Activated CD4-positive, alpha-beta T cell treated with anti-CD3 and anti-CD28 coated beads, Interleukin-10, Interleukin-2, amounts not matched to agents 100 ng/mL and 50 ng/mL, durations not matched to agents 16 hours and 8 hours (primary cell): ENCODE results near the gene KIR3DL2.
A peak's percentile ranks its signal among the peaks of the same experiment; 100 is the strongest.
"Not testable (repeated sequence)": the region's sequence is repeated elsewhere in the genome, so short reads cannot be mapped to it uniquely, and the experiment has no call there.

Source experiments
- DNase-seq: peaks from one replicate; pipeline ENCODE4 v3.0.0-alpha.2; 2020

The KIR3DL2 gene

DNA sequence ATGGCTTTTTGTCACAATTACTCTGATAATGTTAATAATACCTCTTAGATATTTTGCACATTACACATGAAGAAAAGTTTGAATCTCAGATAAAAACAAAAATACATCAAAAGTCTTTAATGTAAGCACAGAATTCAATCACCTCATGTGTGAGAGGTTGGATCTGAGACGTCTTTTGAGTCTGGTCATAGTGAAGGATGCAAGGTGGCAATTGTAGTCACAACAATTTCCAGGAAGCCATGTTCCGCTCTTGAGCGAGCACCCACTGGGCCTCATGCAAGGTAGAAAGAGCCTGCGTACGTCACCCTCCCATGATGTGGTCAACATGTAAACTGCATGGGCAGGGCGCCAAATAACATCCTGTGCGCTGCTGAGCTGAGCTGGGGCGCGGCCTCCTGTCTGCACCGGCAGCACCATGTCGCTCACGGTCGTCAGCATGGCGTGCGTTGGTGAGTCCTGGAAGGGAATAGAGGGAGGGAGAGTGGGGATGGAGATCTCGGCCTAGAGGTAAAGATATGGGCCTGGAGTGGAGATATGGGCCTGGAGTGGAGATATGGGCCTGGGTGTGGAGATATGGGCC lies at the start of gene KIR3DL2:
TSS of gene KIR3DL2 (plus strand) at position 383 of the 580 bp plus-strand sequence. CDS start at position 416, 33 bp downstream.
- not testable (repeated sequence) for DNase-seq

- peak; percentile 8 for DNase-seq
Observed at GRCh38 chr19:54803410-54803809, 46.8 kb upstream of the KIR3DL2 start, which contains the start of gene KIR2DL4. Gene KIR2DL4 (plus strand): TSS chr19:54803610. CDS start chr19:54803652, 42 bp downstream.

- no peak for DNase-seq
Observed at GRCh38 chr19:54804101-54804500, 46.1 kb upstream of the KIR3DL2 start.

DNA sequence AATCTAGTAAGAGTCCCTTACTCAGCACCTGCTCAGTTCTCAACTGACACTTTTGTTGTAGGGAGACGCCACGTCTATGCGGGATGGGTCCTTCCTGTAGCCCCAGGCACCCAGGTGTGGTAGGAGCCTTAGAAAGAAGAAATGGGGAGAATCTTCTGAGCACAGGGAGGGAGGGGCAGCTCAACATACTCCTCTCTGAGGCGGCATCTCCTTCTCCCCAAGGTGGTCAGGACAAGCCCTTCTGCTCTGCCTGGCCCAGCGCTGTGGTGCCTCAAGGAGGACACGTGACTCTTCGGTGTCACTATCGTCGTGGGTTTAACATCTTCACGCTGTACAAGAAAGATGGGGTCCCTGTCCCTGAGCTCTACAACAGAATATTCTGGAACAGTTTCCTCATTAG lies 45.7 kb upstream of the KIR3DL2 start:
- DNase-seq: no peak

DNA sequence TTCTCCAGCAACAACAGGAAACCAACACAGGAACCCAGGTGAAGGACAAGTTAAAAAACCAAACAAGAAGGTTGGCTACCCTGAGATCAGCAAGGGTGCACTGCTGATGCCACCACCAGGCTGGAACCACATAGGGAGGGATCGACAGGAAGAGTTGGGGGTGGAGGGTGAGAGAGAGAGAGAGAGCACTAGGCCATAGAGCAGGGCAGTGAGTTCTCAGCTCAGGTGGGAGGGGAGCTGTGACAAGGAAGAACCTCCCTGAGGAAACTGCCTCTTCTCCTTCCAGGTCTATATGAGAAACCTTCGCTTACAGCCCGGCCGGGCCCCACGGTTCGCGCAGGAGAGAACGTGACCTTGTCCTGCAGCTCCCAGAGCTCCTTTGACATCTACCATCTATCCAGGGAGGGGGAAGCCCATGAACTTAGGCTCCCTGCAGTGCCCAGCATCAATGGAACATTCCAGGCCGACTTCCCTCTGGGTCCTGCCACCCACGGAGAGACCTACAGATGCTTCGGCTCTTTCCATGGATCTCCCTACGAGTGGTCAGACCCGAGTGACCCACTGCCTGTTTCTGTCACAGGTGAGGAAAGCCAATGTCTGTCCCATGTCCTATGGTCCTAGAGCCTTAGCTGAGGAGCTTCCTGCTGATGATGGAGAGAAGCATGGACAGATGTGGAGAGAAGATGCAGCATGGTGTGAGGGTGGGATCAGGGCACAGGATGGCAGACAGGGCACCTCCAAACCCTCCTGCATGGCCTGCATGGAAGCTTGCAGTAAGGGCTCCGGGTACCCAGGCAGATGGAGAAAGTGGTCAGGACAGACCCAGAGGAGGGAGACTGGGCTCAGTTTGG lies 44.4 kb upstream of the KIR3DL2 start:
- DNase-seq: no peak

DNA sequence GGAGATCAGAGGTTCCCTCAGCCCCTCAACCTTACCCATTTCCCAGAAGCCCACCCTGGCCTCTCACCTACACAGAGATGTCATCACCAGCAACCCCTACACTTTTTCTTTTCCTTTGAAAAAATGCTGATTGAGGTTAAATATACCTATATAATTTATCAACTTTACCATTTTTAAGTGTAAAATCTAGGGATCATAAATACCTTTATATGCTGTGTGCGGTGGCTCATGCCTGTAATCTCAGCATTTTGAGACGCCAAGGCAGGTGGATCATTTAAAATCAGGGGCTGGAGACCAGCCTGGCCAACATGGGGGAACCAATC lies 43.8 kb upstream of the KIR3DL2 start:
- no peak for DNase-seq

DNA sequence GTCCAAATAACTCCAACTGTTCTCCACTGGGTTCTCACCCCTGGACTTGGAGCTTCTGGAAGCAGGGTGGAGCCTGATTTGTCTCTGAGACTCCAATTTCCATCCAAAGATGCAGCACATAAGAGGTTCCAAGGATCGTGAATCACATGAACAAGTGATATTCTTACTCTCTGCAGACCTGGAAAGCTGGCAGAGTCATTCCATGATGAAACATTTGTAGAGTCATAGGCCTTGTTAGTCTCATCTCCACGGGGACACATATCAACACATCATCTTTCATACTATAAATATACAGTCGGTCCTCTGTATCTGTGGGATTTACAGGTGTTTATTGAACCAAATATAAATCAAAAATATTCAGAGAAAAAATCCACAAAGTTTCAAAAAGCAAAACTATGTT lies 35.7 kb upstream of the KIR3DL2 start:
- not testable (repeated sequence) for DNase-seq

- not testable (repeated sequence) for DNase-seq
Observed at GRCh38 chr19:54816251-54816650, 34.0 kb upstream of the KIR3DL2 start, which contains the start of gene KIR3DL1. Gene KIR3DL1 (plus strand): TSS chr19:54816468.

DNA sequence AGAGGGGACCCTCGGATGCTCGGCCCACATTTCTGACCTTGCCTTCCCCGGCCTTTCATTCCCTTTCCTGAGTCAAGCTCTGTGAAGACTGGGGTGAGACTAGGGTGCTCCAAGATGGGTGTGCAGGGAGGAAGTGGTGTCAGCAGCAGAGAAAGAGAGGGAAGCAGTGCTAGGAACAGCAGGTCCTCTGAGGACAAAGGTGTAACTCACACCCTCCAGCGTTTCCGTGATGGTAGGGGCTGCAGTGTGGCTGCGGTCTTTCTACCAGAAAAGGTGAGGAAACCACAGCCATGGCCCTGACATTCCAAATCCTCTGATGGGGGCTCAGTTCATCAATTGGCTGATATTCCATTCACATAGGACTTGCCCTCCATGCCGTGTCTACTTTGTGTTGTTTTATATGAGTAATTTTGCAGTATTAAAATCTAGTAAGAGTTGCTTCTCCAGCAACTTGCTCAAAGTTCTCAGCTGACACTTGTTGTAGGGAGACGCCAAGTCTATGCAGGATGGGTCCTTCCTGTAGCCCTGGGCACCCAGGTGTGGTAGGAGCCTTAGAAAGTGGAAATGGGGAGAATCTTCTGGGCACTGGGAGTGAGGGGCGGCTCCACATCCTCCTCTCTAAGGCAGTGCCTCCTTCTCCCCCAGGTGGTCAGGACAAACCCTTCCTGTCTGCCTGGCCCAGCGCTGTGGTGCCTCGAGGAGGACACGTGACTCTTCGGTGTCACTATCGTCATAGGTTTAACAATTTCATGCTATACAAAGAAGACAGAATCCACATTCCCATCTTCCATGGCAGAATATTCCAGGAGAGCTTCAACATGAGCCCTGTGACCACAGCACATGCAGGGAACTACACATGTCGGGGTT lies 32.3 kb upstream of the KIR3DL2 start:
- DNase-seq: no peak

- not testable (repeated sequence) for DNase-seq
Observed at GRCh38 chr19:54824416-54824815, 25.8 kb upstream of the KIR3DL2 start.

- not testable (repeated sequence) for DNase-seq
Observed at GRCh38 chr19:54825326-54825725, 24.9 kb upstream of the KIR3DL2 start.

GRCh38 chr19:54828064-54828463 lies 22.2 kb upstream of the KIR3DL2 start:
- not testable (repeated sequence) for DNase-seq

DNA sequence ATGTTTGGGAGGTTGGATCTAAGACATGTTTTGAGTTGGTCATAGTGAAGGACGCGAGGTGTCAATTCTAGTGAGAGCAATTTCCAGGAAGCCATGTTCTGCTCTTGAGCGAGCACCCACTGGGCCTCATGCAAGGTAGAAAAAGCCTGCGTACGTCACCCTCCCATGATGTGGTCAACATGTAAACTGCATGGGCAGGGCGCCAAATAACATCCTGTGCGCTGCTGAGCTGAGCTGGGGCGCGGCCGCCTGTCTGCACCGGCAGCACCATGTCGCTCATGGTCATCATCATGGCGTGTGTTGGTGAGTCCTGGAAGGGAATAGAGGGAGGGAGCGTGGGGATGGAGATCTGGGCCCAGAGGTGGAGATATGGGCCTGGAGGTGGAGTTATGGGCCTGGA lies 17.7 kb upstream of the KIR3DL2 start, which contains the start of gene KIR2DS4:
TSS of gene KIR2DS4 (plus strand) at position 181 of the 400 bp plus-strand sequence.
- DNase-seq: not testable (repeated sequence)

GRCh38 chr19:54835126-54835525 lies 15.1 kb upstream of the KIR3DL2 start:
- DNase-seq: not testable (repeated sequence)

GRCh38 chr19:54837522-54837921 lies 12.7 kb upstream of the KIR3DL2 start:
- not testable (repeated sequence) for DNase-seq

GRCh38 chr19:54843171-54843570 lies 7.1 kb upstream of the KIR3DL2 start:
- DNase-seq: not testable (repeated sequence)

DNA sequence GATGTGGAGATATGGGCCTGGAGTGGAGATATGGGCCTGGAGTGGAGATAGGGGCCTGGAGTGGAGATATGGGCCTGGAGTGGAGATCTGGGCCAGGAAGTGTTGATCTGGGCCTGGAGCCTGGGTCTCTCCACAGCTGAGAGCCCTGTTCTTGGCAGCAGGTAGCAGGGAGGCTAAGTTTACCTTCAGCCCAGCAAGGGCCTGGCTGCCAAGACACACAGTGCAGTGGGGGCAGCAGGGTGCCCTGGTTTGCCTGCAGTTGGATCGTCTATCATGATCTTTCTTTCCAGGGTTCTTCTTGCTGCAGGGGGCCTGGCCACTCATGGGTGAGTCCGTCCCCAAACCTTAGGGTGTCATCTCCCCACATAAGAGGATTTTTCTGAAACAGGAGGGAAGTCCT lies 687 bp downstream of the KIR3DL2 start:
- DNase-seq: no peak

DNA sequence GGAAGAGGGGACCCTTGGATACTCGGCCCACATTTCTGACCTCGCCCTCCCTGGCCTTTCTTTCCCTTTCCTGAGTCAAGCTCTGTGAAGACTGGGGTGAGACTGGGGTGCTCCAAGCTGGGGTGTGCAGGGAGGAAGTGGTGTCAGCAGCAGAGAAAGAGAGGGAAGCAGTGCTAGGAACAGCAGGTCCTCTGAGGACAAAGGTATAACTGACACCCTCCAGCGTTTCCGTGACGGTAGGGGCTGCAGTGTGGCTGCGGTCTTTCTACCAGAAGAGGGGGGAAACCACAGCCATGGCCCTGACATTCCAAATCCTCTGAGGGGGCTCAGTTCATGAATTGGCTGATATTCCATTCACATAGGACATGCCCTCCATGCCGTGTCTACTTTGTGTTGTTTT lies 1.1 kb downstream of the KIR3DL2 start:
- no peak for DNase-seq

- not testable (repeated sequence) for DNase-seq
Observed at GRCh38 chr19:54855241-54855640, 5.0 kb downstream of the KIR3DL2 start.

GRCh38 chr19:54858476-54858875 lies 8.2 kb downstream of the KIR3DL2 start:
- DNase-seq: not testable (repeated sequence)

DNA sequence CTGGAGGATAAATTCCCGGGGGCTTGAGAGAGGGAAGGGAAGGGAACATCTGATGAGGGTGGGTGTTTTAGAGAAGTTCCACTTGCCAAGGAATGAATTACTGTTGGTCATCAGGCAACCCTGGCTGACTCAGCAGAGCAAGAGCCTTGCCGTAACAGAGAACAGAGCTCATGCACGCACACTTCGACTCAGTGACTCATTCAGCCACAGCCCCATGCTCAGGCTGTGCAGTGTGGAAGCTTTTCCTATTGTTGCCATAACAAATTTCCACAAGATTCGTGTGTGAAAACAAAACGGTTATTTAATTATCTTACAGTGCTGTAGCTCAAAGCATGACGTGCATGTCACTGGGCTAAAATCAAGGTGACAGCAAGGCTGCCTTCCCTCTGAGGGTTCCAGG lies 9.2 kb downstream of the KIR3DL2 start:
- DNase-seq: not testable (repeated sequence)

DNA sequence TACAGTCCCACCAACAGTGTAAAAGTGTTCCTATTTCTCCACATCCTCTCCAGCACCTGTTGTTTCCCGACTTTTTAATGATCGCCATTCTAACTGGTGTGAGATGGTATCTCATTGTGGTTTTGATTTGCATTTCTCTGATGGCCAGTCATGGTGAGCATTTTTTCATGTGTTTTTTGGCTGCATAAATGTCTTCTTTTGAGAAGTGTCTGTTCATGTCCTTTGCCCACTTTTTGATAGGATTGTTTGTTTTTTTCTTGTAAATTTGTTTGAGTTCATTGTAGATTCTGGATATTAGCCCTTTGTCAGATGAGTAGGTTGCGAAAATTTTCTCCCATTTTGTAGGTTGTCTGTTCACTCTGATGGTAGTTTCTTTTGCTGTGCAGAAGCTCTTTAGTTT lies 13.2 kb downstream of the KIR3DL2 start:
- not testable (repeated sequence) for DNase-seq

GRCh38 chr19:54871696-54872095 lies 21.5 kb downstream of the KIR3DL2 start:
- DNase-seq: no peak
